HG03196 (cell line): ENCODE data around the gene LTC4S.

Experiments
- ATAC-seq: cut with Tn5 transposase; IDR thresholded peaks from one replicate; pipeline ENCODE4 v1.9.1; 2021; ENCODE audit not compliant: unreplicated experiment

LTC4S gene

DNA sequence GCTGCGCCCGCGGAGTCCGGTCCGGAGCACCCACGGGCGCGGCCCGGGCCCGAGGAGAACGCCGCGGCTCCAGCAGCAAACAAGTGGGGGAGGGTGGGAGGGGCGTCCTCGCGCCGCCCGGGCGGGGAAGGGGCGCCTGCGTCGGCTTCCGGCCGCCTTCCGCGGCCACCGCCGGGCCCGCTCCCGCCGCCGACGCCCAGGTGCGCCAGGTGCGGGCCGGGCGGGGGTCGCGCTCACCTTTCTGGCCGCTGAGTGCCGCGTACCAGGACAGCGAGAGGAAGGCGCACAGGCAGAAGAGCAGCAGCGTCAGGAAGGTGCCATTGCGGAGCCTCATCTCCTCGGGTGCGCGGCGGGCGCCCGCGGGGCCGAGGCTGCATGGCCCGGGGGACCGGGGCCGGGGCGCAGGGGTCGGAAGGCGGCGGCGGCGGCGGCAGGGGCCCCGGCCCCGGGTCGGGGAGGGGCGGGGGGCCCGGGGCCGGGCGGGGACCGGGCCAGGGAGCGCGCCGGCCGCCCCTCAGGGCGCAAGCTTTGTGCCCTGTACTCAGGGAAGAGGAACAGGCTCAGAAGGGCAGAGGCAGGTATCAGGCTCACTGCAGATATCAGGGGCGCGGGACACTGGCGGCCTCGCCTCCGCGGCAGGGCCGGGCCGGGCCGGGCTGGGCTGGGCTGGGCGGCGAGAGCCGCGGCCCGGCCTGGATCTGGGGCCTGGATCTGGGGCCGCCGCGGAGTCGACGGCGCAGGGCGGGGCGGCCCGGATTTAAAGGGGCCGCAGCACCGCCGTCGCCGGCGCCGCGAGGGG is 12.7 kb downstream of the LTC4S start, which contains the start of gene MGAT4B:
Gene MGAT4B, minus strand, starts transcription at position 617 of the 799 bp plus-strand sequence. Its CDS starts 283 bp downstream, at position 334.
- peak; percentile 64 for ATAC-seq

- ATAC-seq, result no peak
Measured at GRCh38 chr5:179812135-179812825, 18.5 kb downstream of the LTC4S start.

GRCh38 chr5:179812997-179813607 is 19.3 kb downstream of the LTC4S start:
- no peak for ATAC-seq

- no peak for ATAC-seq
Measured at GRCh38 chr5:179814090-179814489, 20.3 kb downstream of the LTC4S start.

DNA sequence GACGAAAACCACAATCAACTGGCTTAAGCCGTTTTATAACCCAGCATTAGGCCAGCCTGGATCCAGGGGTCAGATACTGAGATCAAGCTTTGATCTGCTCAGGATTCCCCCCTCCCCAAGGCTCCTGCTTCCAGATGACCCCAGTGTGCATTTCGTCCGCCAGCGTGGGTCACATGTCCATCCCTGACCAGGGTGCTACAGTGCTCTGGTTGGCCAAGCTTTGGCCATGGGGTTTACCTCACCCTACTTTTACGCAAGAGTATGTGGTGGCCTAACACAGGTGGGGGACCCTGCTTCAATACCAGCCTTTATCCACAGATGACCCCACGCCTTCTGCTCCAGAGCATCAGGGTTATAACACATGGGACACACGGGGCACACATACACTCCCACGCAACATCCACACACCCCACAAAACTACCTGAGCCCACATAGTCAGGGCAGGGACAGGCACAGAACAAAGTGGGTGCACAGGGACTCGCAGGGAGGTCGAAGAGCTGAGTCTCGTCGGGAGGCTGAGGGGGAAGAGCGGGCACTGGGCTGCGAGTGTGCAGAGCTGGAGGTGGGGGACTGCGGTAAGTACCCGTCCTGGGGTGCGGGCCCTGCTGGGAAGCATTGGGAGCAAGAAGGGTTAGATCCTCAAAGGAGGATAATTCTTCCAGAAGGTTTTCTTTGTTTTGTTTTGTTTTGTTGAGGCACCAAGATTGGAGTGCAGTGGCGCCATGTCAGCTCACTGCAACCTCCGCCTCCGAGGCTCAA is 21.9 kb downstream of the LTC4S start:
- no peak for ATAC-seq

DNA sequence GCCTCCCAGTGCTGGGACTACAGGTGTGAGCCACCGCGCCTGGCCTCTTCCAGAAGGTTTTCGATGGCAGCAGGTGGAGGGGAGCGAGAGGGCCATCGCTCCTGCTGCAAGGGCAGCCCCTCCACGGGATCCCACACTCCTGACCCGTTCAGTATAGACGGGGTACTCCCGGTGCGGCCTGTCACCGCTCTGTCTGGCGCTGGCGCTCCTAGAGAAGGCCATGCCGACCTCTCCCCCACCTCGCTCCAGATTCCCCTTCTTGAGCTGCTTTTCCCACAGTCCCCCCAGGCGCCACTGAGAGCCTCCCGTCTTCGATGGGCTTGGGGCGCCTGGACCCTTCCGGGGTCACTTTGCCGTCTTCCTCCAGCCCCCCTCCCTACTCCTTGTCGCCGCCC is 22.6 kb downstream of the LTC4S start:
- ATAC-seq, result no peak

DNA sequence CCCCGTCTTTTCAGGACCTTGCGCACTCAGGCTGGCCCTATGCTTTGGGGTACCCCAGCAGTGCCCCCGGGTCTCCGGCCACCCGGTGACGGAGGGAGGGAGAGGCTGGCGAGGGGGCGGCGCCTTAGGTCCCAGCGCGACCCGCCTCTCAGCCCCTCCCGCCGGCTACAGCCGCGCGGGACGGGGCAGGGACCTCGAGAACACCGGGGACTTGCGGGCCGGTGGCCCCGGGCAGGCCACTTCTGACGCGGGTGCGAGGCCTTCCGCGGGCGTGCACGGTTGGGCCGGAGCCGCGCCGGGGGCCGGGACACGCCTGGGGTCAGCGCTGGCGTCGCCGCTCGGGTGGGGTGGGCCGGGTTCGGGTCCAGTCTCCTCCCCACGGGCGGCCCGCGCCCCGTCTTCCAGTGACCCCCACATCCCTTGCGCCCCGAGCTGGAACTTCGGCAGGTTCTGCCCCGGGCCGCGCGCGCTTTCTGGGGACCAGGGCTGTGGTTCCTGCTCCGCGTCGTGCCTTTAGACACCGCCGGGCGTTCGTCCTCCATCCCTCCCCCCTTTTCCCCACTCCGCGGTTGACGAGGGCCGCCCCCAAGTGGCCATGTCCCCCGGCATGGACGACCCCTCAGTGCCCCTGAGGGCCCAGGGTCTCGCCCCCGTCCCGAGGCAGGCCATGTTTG is 23.1 kb downstream of the LTC4S start:
- ATAC-seq, result no peak

DNA sequence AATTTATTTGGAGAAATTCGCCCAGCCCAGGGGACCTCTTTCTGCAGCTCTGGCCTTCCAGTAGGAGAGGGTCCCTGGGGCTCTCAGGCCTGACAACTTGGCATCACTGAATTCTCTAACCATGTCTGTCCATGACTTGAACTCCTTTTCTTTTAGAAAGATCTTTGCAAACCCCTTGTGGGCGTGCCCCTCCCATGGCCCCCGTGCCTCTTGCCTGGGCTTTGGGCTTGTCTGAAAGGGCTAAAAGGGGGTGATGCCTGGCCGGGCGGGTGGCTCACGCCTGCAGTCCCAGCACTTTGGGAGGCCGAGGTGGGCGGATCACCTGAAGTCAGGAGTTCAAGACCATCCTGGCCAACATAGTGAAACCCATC is 23.7 kb downstream of the LTC4S start:
- no peak for ATAC-seq

- ATAC-seq, result no peak
Measured at GRCh38 chr5:179817890-179818745, 24.3 kb downstream of the LTC4S start.

- ATAC-seq, result peak; percentile 57
Measured at GRCh38 chr5:179818746-179819295, 25.0 kb downstream of the LTC4S start.

DNA sequence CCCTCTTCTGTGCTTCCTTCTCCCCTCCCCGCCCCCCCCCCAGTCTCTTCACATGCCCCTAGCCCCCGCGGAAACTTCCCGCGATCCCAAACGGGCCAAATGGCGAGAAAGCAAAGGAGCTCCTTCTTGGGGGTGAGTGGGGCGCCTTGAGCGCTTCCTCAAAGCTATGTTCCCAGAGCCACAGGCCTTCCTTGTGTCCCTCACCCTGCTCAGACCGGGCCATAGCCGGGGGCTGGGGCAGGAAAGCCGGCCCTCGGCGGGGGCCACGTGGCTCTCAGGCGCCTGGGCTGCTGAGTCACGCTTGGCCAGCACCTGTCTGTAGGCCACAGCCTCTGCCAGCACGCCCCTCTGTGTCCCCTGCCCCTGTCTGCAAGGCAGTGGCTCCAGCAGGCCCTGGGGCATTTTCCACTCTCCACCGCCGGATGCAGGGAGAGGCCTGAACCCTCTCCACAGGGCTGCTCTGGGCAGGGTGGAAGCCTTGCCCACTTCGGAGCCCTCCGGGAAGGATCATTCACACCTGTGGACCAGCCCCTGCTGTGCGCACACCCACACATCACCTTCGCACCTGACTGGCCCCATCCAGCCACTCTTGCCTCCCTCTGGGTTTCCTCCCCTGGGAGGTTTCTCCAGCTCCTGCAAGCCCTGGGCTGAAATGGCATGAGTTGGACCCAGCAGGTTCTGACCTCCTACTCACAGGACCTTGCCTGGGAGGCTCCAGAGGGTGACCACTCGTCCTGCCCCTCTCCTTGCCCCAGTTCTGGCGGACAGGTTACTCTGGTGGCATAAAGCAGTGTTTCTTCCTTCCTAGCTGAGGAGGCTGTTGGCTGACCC is 25.7 kb downstream of the LTC4S start:
- peak; percentile 17 for ATAC-seq

GRCh38 chr5:179820127-179820482 is 26.3 kb downstream of the LTC4S start:
- no peak for ATAC-seq

DNA sequence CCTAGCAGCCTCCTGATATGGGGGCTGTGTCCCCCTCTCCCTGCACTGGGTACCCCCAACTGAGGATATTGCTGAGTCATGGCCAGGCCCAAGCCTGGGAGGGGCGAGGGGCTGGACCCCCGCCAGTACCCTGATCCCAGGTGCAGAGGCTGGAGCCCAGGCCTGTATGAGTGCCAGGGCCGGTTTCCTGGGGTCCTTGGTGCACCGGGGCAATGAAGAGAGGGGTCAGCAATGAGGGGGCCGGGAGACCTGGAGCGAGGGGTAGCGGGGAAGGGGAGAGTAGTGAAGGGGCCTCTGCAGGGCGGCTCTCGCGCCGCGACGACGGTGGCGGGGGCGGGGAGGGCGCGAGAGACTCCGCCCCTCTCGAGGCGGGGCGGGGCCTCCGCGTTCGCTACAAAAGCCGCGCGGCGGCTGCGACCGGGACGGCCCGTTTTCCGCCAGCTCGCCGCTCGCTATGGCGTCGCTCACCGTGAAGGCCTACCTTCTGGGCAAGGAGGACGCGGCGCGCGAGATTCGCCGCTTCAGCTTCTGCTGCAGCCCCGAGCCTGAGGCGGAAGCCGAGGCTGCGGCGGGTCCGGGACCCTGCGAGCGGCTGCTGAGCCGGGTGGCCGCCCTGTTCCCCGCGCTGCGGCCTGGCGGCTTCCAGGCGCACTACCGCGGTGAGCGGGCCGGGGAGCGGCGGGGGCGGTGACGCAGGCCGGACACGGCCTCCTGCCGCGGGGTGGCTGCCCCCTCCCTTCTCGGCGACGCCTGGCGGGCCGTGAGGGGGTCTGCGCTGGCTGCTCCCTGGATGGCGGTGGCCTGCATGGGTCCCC is 26.9 kb downstream of the LTC4S start, which contains the start of gene SQSTM1:
Gene SQSTM1, plus strand, starts transcription at position 423 of the 815 bp plus-strand sequence. Its CDS starts 32 bp downstream, at position 455.
- peak; percentile 34 for ATAC-seq

GRCh38 chr5:179821298-179822058 is 27.7 kb downstream of the LTC4S start:
- ATAC-seq, result peak; percentile 40

GRCh38 chr5:179822059-179822432 is 28.3 kb downstream of the LTC4S start:
- ATAC-seq, result no peak

GRCh38 chr5:179822444-179822990 is 28.7 kb downstream of the LTC4S start:
- ATAC-seq, result no peak
